Activated CD8-positive, alpha-beta memory T cell treated with anti-CD3 and anti-CD28 coated beads, Interleukin-2, amount 50 U/mL, for 24 hours (primary cell): ENCODE measurements around the gene SOX9.

Experiments used
- DNase-seq: peaks from one replicate; pipeline ENCODE4 v3.0.0-alpha.2; 2020; ENCODE audit errors: extremely low read depth

Gene SOX9

DNA sequence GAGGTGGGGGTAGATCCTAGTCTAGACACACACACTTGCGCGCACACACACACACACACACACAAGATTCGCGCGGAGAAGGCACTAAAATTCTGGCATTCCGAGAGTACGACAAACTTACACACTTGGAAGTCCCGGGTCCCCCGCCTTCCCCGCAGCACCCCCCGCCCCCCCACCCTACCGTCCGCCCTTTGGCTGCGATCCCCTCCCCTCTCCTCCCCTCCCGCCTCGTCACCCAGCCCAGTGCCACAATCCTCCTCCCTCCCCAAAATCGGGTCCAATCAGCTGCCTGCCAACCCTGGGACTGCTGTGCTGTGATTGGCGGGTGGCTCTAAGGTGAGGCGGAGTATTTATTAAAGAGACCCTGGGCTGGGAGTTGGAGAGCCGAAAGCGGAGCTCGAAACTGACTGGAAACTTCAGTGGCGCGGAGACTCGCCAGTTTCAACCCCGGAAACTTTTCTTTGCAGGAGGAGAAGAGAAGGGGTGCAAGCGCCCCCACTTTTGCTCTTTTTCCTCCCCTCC is at the start of gene SOX9:
Gene SOX9 (plus strand): TSS at position 379 of the 522 bp plus-strand sequence. CDS start 372 bp downstream, outside the sequence.
- no peak for DNase-seq

DNA sequence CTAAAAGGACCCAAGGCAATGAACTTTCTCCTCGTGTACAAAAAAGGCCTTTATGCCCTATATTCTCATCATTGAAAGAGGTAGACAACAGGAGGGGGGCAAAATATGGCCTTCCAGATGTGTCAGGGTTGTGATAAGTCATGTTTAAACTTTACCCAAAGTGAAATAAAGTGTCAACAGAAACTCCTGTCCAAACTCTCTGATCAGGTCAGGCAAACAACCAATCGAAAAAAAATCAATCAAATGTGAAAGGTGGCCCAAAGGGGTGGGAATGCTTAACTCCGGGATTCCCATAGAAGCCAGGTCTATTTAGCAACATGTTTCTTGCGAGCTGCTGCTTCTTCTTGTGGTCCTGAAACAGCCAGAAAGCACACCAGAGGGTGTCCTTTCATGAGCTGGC is 49.5 kb upstream of the SOX9 start:
- DNase-seq, result no peak

DNA sequence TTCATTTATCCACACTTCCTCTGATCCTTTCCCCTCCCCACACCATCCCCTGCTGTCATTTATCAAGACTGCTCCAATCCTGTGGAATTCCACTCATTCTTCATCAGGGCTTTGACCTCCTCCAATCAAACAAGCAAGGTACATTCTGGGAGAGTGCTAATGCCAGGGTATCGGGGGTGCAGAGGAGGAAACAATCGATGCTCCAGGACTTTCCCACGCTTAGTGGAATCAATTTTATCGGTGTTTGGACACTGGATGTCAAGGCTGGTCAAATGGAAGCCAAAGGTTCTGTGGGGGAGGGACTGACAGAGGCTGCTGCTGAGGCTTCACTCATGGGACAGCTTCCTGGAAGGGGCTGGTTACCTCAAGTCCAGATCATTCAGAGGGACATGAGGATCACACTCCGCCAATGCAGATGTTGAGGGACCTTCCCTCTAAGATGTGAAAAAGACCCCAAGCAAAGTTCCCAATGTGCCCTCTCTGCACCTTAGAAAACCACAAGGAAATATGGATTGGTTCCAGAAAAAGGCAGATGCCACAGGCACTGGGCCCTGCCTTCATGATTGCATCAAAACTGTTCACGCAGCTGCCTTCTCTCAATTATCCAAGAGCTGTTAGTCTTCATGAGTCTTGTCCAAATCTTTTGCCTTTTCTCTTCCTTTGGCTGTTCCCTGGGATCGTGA is 44.7 kb upstream of the SOX9 start:
- no peak for DNase-seq

- DNase-seq, result no peak
Observed at GRCh38 chr17:72076678-72077030, 44.2 kb upstream of the SOX9 start.

GRCh38 chr17:72077326-72077960 is 43.4 kb upstream of the SOX9 start:
- DNase-seq, result no peak

GRCh38 chr17:72079700-72080099 is 41.1 kb upstream of the SOX9 start:
- no peak for DNase-seq

DNA sequence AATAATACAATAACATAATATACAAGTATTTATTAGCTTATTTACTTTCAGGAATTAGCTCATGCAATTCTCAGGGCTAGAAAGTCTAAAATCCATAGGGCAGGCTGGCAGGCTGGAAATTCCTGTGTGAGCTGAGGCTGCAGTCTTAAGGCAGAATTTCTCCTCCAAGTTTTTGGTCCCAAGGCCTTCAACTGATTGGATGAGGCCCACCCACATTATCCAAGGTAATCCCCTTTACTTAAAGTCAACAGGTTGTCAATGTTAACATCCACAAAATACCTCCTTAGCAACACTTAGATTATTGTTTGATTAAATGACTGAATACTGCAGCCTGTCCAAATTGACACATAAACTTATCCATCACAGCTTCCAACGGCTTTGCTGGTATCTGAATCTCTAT is 32.9 kb upstream of the SOX9 start:
- no peak for DNase-seq

DNA sequence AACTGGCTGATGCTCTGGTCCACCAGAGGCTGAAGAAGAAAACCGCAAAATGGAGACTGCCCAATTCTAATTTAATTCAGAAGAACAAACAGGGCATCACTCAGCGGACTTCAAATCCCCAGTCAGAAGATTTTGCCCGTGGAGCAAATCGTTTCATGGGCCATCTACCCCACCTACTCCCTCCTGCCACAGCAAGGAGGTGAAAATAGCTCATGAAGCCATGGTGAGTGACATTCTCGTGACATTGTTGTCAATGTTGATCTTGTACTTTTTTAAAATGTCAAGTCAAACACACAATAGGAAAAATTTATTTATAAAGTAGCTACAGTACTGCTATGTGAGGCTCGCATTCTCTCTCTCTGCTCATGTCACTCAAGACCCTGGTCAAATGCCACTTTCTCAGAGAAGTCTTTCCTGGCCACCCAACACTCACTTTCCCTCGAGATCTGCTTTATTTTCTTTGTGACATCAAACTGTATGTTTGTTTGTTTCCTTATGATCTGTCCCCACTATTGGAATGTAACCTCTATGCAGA is 31.3 kb upstream of the SOX9 start:
- no peak for DNase-seq

GRCh38 chr17:72090108-72090507 is 30.7 kb upstream of the SOX9 start:
- DNase-seq, result no peak

GRCh38 chr17:72092710-72093322 is 28.0 kb upstream of the SOX9 start:
- DNase-seq, result no peak

GRCh38 chr17:72093707-72094106 is 27.1 kb upstream of the SOX9 start:
- DNase-seq, result no peak

DNA sequence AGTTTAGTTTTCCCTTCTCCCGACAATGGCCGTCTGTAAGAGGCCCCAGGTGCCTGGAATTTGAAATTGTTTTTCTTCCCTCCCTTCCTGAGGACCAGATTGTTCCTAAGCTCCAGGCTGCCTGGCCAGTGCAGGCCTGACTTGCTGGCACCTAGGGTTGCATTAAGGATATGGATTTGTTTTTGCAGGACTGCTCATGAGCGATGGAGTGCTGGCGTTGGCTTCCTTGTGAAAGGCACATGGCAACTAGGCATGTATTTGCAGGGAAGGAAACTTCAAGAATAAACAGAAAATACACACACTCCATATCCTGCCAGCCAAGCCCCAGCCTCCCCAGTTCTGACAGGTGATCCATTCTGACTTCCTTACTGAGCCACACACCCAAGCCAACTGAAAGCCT is 25.5 kb upstream of the SOX9 start:
- no peak for DNase-seq

GRCh38 chr17:72097144-72097543 is 23.7 kb upstream of the SOX9 start:
- no peak for DNase-seq

DNA sequence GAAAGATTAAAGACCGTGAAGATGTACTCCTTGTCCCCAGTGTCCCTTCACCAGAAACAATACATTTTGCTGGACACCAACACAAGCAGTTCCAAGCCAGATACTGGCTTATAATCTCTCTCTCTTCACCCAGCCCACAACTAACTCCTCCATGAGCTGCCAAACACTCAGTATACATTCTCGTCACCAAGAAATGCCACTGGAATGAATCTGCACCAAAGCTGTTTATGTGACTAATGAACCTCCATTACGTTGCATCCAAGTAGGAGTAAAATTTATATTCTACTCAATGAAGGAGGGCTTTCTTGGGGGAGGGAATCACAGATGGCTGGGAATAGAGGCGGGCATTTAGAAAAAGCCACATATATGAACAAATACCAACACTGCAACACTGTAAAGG is 20.9 kb upstream of the SOX9 start:
- no peak for DNase-seq

DNA sequence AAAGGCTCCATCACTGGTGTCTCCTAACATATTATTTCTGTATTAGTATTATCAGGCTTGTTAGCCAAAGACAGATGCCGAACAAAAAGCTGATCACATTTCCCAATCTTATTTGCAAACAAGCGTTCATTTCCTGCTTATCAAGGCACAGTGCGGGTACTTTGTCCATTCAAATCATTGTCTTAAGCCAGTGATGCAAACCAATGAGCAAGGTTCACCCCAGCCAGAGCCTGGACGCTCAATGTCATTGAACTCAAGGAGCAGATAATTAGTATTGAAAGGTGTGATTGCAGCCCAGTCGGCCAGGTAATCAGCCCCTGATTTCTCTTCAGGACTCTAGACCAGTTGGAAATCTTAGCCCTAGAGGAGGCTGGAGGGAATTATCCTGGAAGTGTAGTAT is 20.4 kb upstream of the SOX9 start:
- no peak for DNase-seq

- no peak for DNase-seq
Observed at GRCh38 chr17:72101526-72101925, 19.3 kb upstream of the SOX9 start.

GRCh38 chr17:72102366-72102765 is 18.5 kb upstream of the SOX9 start:
- no peak for DNase-seq

DNA sequence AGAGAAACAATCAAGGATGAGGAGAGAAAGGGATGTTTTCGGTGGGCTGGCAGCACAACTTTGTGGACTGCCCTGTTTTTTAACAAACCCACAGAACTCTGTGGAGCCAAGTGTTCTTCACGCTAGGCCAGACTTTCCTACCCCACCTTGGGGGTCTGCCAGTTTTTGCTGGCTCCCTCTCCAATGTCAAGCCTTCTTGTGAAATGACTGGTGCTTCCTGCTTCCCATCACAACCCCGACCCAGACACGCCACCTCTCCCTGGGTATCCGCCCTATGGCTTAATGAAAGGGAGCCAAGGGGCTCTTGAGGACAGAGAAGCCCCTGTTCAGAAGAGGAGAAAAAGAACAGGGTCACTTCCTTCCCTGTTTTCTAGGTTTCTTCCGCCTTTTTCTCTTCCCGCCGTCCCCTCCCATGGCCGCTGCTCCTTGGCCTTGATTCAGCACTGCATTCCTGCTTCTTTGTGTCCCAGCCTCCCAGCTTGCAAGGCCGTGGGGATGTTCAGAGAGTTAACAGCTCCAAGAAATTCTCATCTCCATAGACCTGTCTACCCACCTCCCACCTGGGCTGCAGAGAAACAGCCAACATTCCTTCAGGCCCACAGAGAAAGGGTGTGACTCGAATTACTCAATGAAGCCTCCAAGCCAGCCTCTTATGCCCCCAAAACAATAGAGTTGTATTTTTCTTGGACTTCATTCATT is 16.5 kb upstream of the SOX9 start:
- DNase-seq, result no peak

GRCh38 chr17:72104863-72105234 is 16.0 kb upstream of the SOX9 start:
- no peak for DNase-seq

- no peak for DNase-seq
Observed at GRCh38 chr17:72107100-72107499, 13.7 kb upstream of the SOX9 start.

DNA sequence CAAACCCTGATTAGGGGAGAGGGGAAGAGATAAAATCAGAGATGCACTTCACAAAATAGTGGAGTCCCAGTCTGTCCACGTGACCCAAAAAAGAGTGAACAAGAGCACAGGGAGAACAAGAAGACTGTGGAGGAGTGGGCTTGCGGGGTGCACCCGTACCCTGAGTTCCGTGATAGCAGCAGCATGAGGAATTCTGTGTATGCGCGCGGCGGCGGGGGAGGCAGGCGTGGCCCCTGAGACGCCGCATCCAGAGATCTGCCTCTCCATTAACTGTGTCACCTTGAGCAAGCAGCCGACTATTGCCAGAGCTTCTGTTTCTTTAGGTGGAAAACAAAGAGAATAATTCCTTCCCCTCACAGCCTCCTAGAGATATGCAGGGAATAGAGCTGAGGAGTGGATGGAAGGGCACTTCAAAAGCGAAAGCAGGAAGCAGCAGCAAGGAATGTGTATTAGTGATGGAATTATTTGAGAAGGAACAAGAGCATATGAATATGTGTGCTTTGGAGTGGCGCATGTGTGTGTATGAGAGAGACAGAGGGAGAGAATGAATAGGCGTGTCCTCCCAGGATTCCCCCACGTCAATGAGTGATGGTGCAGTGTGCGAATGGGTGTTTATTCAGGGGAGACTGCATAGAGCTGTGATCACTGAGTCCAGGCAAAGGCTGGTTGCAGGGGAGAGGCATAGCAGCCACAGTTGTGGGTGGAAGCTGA is 10.4 kb upstream of the SOX9 start:
- no peak for DNase-seq

DNA sequence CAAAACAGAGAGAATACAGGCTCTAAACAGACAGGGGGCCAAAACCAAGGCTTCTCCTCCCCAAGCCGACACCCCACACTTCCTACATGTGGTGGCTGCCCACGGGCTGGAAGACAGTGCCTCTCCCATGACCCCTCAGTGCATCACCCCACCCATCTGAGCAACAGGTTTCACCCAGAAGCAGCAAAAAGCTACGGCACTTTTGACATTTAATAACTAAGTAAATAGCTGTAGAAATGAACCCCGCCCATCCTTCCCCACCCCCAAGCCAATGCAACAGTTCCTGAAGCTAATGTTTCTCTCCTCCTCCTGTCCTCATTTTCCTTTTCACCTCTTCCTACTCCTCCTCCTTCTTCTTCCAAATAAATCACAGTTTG is 9.9 kb upstream of the SOX9 start:
- DNase-seq, result no peak
